Neural cell (in vitro differentiated cells): ENCODE results near the gene GNAQ. TPM values are rescaled to one million over a fixed set of nuclear protein-coding genes. Genes with fewer than 3 reads are reported as not detected.

ENCODE experiments used
- H2AFZ ChIP-seq: fragments of 200-600, 300-800 bp; sonication (generic), shearing (Covaris generic); 2 replicates; pipeline ENCODE4 v1.6.0; 2014; ENCODE audit warnings: low read depth, mild to moderate bottlenecking, antibody characterized with exemption, low read length, moderate library complexity
- H3F3A ChIP-seq: fragments of 200-600 bp; shearing (Covaris generic); 2 replicates; pipeline ENCODE4 v1.6.1; 2016; ENCODE audit warnings: mild to moderate bottlenecking, moderate library complexity, mixed read lengths, antibody characterized with exemption, low read length; ENCODE audit not compliant: insufficient read depth, poor library complexity, severe bottlenecking
- H3K27ac ChIP-seq: fragments of 200-600, 300-800 bp; sonication (generic), shearing (Covaris generic); 2 replicates; pipeline ENCODE4 v1.5.1; 2014; ENCODE audit warnings: mild to moderate bottlenecking, low read length, moderate library complexity
- H3K27me3 ChIP-seq: fragments of 300-800, 200-600 bp; sonication (generic), shearing (Covaris generic); 2 replicates; pipeline ENCODE4 v1.6.0; 2014; ENCODE audit warnings: mild to moderate bottlenecking, low read depth, low read length, moderate library complexity; ENCODE audit not compliant: insufficient read depth
- H3K36me3 ChIP-seq: fragments of 300-800, 200-600 bp; sonication (generic), shearing (Covaris generic); 2 replicates; pipeline ENCODE4 v1.5.1; 2014; ENCODE audit warnings: mild to moderate bottlenecking, antibody characterized with exemption, low read length, moderate library complexity; ENCODE audit not compliant: insufficient read depth
- H3K4me2 ChIP-seq: fragments of 300-800, 200-600 bp; sonication (generic), shearing (Covaris generic); 2 replicates; pipeline ENCODE4 v1.6.0; 2014; ENCODE audit warnings: mild to moderate bottlenecking, low read length
- H3K4me3 ChIP-seq: fragments of 300-800, 200-600 bp; sonication (generic), shearing (Covaris generic); 2 replicates; pipeline ENCODE4 v1.5.1; 2014; ENCODE audit warnings: mild to moderate bottlenecking, low read length, moderate library complexity
- H3K79me2 ChIP-seq: fragments of 200-600 bp; shearing (Covaris generic); replicated peaks from 2 replicates; pipeline ENCODE4 v1.6.0; 2014; ENCODE audit warnings: mild to moderate bottlenecking, low read length, moderate library complexity; ENCODE audit not compliant: insufficient read depth
- H3K9ac ChIP-seq: fragments of 300-800, 200-600 bp; sonication (generic), shearing (Covaris generic); 2 replicates; pipeline ENCODE4 v1.6.1; 2016; ENCODE audit warnings: mild to moderate bottlenecking, low read length, mixed read lengths
- H3K9me2 ChIP-seq: fragments of 200-600 bp; shearing (Covaris generic); 2 replicates; pipeline ENCODE4 v1.6.1; 2016; ENCODE audit warnings: mild to moderate bottlenecking, low read length, mixed read lengths; ENCODE audit not compliant: insufficient read depth
- H3K9me3 ChIP-seq: fragments of 200-600, 300-800 bp; sonication (generic), shearing (Covaris generic); 2 replicates; pipeline ENCODE4 v1.6.1; 2016; ENCODE audit warnings: mild to moderate bottlenecking, mixed run types, low read length, moderate library complexity, mixed read lengths
- H4K20me1 ChIP-seq: fragments of 200-600 bp; shearing (Covaris generic); 2 replicates; pipeline ENCODE4 v1.6.1; 2016; ENCODE audit warnings: mild to moderate bottlenecking, mixed run types; ENCODE audit not compliant: insufficient read depth
- EP300 ChIP-seq: fragments of 450-650 bp; conservative IDR thresholded peaks from 2 replicates; pipeline ENCODE4 v1.6.1; 2014; ENCODE audit warnings: antibody characterized with exemption, mild to moderate bottlenecking, moderate library complexity; ENCODE audit not compliant: poor library complexity, severe bottlenecking
- EZH2 ChIP-seq: fragments of 200-600, 300-800 bp; shearing (Covaris generic), sonication (generic); IDR thresholded peaks from 2 replicates; pipeline ENCODE4 v1.6.1; 2014; ENCODE audit warnings: antibody characterized with exemption, low read length, borderline replicate concordance, mild to moderate bottlenecking; ENCODE audit not compliant: insufficient read depth, poor library complexity, severe bottlenecking
- MXI1 ChIP-seq: fragments of 450-650 bp; conservative IDR thresholded peaks from 2 replicates; pipeline ENCODE4 v1.6.1; 2014; ENCODE audit warnings: antibody characterized with exemption, mild to moderate bottlenecking; ENCODE audit not compliant: poor library complexity, severe bottlenecking
- POLR2AphosphoS5 ChIP-seq: IDR thresholded peaks from 2 replicates; pipeline ENCODE4 v1.6.1; 2012
- RAD21 ChIP-seq: fragments of 450-650 bp; conservative IDR thresholded peaks from 2 replicates; pipeline ENCODE4 v1.6.1; 2014; ENCODE audit warnings: antibody characterized with exemption, mild to moderate bottlenecking, moderate library complexity
- REST ChIP-seq: IDR thresholded peaks from 2 replicates; pipeline ENCODE4 v1.6.1; 2012; ENCODE audit warnings: borderline replicate concordance
- SMC3 ChIP-seq: fragments of 450-650 bp; conservative IDR thresholded peaks from 2 replicates; pipeline ENCODE4 v1.6.1; 2014; ENCODE audit warnings: antibody characterized with exemption, mild to moderate bottlenecking, moderate library complexity; ENCODE audit not compliant: poor library complexity
- TAF1 ChIP-seq: IDR thresholded peaks from 2 replicates; pipeline ENCODE4 v1.6.1; 2012; ENCODE audit warnings: low read depth
- polyA plus RNA-seq: library from polyadenylated mRNA; depleted of rRNA; stranded (reverse); fragments of >200 nt; gene quantifications from 2 replicates; pipeline ENCODE4 v1.2.3, GENCODE V29; 2014
- TF ChIP-seq, protein P1 (sequence below): fragments of 450-650 bp; IDR thresholded peaks from 2 replicates; pipeline ENCODE4 v1.5.1; 2014; ENCODE audit warnings: antibody characterized with exemption, mild to moderate bottlenecking, moderate library complexity; ENCODE audit not compliant: poor library complexity, severe bottlenecking

Gene GNAQ
- polyA plus RNA-seq, 1 donor from 2014 or later: 86.7 TPM

GRCh38 chr9:77831781-77832180, 199.8 kb downstream of the GNAQ start:
- Histone ChIP-seq H3K9me3 (no peaks in the 10 kb centered on the region), H4K20me1 (no peaks in the 10 kb centered on the region)
- no peak for TF ChIP-seq REST
- TF ChIP-seq POLR2AphosphoS5: no peak
- no peak for TF ChIP-seq EP300
- TF ChIP-seq SMC3: no peak
- no peak for TF ChIP-seq EZH2
- TF ChIP-seq MXI1: no peak
- TF ChIP-seq TAF1: no peak
- TF ChIP-seq RAD21: no peak
- TF ChIP-seq, protein P1, sequence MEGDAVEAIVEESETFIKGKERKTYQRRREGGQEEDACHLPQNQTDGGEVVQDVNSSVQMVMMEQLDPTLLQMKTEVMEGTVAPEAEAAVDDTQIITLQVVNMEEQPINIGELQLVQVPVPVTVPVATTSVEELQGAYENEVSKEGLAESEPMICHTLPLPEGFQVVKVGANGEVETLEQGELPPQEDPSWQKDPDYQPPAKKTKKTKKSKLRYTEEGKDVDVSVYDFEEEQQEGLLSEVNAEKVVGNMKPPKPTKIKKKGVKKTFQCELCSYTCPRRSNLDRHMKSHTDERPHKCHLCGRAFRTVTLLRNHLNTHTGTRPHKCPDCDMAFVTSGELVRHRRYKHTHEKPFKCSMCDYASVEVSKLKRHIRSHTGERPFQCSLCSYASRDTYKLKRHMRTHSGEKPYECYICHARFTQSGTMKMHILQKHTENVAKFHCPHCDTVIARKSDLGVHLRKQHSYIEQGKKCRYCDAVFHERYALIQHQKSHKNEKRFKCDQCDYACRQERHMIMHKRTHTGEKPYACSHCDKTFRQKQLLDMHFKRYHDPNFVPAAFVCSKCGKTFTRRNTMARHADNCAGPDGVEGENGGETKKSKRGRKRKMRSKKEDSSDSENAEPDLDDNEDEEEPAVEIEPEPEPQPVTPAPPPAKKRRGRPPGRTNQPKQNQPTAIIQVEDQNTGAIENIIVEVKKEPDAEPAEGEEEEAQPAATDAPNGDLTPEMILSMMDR: no peak

DNA sequence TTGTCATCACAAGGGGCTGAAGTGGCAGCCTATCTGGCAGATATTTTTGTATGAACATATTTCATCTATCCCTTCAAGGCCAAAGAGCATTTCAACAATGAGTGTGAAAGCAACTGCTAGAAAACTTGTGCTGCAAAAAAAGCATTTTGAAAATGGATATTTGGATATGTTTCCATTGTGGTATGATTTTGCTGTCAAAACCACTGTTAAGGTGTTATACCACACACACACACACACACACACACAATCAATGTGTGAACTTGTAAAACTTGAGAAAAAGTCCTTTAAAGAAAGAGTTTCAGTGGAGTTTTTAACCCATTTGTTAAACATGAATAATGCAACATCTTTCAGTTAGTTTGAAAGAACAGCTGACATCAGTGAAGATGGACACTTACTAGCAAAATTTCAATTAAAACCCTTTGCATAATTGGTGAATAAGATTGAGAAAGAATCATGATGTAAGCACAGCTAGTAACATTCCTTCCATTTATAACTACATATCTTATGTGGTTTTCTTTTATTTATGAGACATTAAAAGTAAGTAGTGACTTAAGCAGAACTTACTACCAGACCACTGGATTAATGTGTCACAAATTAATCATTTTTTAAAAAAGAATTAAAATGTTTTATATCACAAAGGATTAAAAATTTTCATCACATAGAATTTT, 200.9 kb downstream of the GNAQ start:
- Histone ChIP-seq H3K9ac (no peak overlapping the region), H4K20me1 (no peaks in the 10 kb centered on the region), H2AFZ (no peak overlapping the region), H3K4me2 (no peak overlapping the region), H3K36me3 (no peaks in the 10 kb centered on the region), H3K27ac (no peak overlapping the region), H3F3A (no peaks in the 10 kb centered on the region), H3K9me3 (no peaks in the 10 kb centered on the region), H3K9me2 (no peaks in the 10 kb centered on the region), H3K79me2 (peaks cover 19% of the 10 kb centered on the region), H3K27me3 (no peaks in the 10 kb centered on the region), H3K4me3 (no peak overlapping the region)
- TF ChIP-seq SMC3: no peak
- TF ChIP-seq RAD21: no peak
- no peak for TF ChIP-seq EZH2
- TF ChIP-seq EP300: no peak
- no peak for TF ChIP-seq REST
- TF ChIP-seq MXI1: no peak
- no peak for TF ChIP-seq TAF1
- TF ChIP-seq, protein P1: no peak

More at GRCh38 chr9:77831781-77832180, 199.8 kb downstream of the GNAQ start:
- Histone ChIP-seq H3K4me3 (no peak overlapping the region), H3K36me3 (no peaks in the 10 kb centered on the region), H3K9ac (no peak overlapping the region), H3K79me2 (peaks cover 19% of the 10 kb centered on the region), H3K27me3 (no peaks in the 10 kb centered on the region), H3K27ac (no peak overlapping the region), H3K4me2 (no peak overlapping the region), H3K9me2 (no peaks in the 10 kb centered on the region), H2AFZ (no peak overlapping the region), H3F3A (no peaks in the 10 kb centered on the region)
